Epithelial cell of alveolus of lung (primary cell): ENCODE measurements around the gene CD1D. TPM values are rescaled to one million over a fixed set of nuclear protein-coding genes. Genes with fewer than 3 reads are reported as not detected.

ENCODE experiments used
- total RNA-seq: library from RNA; depleted of rRNA; stranded (reverse); fragments of >200 nt; gene quantifications from 2 replicates; pipeline ENCODE4 v1.2.1, GENCODE V29; 2015

The CD1D gene
- 7.8 and 17.6 TPM in 2 replicates for total RNA-seq

DNA sequence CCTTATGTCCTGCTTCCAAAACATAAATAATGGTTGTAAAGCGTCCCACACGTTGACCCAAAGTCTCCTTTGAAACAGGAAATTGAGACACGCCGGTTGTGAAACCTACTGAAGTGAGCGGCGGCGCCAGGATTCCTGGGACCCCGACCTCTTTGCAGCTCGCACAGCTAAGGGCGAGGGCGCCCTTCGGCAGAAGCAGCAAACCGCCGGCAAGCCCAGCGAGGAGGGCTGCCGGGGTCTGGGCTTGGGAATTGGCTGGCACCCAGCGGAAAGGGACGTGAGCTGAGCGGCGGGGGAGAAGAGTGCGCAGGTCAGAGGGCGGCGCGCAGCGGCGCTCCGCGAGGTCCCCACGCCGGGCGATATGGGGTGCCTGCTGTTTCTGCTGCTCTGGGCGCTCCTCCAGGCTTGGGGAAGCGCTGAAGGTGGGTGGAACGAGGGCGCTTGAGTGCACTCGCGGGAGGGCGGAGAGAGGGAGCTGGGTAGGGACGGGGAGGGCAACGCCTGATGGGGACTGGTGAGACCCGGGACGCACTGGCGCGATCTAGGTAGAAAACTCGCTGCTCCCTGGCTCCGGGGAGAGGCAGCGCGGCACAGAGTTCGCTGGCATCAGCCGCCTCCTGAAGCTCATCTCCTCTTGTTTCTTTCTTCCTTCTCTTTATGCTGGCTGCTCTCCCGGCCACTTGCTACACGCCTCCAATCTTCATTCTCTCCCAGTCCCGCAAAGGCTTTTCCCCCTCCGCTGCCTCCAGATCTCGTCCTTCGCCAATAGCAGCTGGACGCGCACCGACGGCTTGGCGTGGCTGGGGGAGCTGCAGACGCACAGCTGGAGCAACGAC, at the start of gene CD1D:
CD1D (plus strand) TSS at position 155 of the 836 bp plus-strand sequence; CDS start at position 362, 207 bp downstream.

Other genes starting within 250 kb of the CD1D start
- gene KIRREL1, start 187.2 kb upstream of the CD1D start, total RNA-seq = 81.5 and 110 TPM in 2 replicates
- gene CD1A, start 73.5 kb downstream of the CD1D start, total RNA-seq = not detected in 2 replicates
- gene CD1C, start 109.0 kb downstream of the CD1D start, total RNA-seq = not detected in 2 replicates
- not detected in 2 replicates for gene CD1B, start 150.6 kb downstream of the CD1D start, total RNA-seq
- not detected in 2 replicates for gene CD1E, start 173.0 kb downstream of the CD1D start, total RNA-seq
- not detected in 2 replicates for gene OR10T2, start 218.6 kb downstream of the CD1D start, total RNA-seq
- not detected in 2 replicates for gene OR10K2, start 245.3 kb downstream of the CD1D start, total RNA-seq